ENCODE measurements around the gene TMEM14B.
"Not testable (repeated sequence)": the region's sequence is repeated elsewhere in the genome, so short reads cannot be mapped to it uniquely, and the experiment has no call there.

The TMEM14B gene

GRCh38 chr6:10746915-10747250 lies 722 bp upstream of the TMEM14B start:
- DNase-seq (ENCODE audit: low read depth): no peak

- DNase-seq (ENCODE audit: low read depth): no peak
Observed at GRCh38 chr6:10749734-10750133, 2.1 kb downstream of the TMEM14B start.

GRCh38 chr6:10750568-10750967 lies 3.0 kb downstream of the TMEM14B start:
- DNase-seq (ENCODE audit: low read depth): not testable (repeated sequence)

DNA sequence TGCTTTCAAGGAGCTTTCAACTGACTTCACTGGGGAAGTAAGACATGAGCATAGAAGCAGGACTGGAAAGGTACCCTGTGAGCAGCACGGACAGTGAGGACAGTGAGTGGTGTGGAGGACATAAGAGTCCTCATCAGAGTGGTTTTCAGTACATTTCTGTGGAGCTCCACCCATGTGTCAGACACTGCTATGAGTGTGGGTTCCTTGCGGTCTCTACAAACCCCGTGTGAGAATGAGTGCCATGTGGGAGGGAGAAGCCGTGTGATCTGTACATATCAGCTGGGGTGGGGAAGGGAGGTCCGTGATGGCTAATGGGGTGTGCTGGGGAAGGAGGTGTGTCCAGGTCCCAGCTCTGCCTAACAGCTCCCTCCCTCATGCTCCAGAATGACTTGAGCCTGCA lies 4.2 kb downstream of the TMEM14B start:
- DNase-seq (ENCODE audit: low read depth): not testable (repeated sequence)

- no peak for DNase-seq (ENCODE audit: low read depth)
Observed at GRCh38 chr6:10756085-10756484, 8.5 kb downstream of the TMEM14B start.

DNA sequence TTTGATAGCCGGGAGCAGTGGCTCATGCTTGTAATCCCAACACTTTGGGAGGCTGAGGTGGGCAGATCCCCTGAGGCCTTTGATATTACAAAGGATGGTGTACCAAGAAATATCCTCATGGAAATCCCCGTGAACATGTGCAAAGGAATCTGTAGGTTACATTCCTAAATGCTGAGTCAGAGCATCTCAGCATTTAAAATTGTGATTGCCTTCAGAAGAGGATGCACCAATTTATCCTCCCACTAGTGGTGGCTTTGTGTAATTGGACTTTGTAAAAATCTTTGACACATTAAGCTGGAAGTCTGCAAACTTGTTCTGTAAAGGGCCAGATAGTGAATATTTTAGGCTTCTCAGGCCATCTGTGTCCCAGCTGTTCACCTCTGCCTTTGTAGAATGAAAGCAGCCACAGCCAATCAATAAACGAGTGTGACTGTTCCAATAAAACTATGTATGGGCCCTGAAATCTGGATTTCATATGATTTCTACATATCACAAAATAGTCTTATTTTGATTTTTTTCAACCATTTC lies 11.8 kb downstream of the TMEM14B start:
- no peak for DNase-seq (ENCODE audit: low read depth)

GRCh38 chr6:10759884-10760329 lies 12.3 kb downstream of the TMEM14B start:
- DNase-seq (ENCODE audit: low read depth): no peak

DNA sequence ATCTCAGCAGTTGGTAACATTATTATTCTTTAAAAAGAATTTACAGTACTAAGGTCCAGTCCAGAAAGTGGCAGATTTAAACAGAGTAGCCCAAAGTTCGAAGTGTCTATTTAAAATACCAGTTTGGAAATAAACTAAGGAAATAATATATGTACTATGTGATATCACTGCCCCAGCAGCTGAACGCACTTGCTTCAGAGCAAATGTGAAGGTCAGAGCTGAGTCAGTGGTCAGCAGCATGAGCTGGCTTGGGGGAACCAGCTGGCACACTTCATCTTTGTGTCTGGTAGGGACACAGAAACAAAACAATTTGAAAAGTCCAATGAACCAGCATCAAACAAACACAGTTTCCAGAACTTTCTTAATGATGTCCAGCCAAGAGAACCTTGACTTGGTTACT lies 15.4 kb downstream of the TMEM14B start:
- DNase-seq (ENCODE audit: low read depth): no peak

- DNase-seq (ENCODE audit: low read depth): no peak
Observed at GRCh38 chr6:10769419-10769818, 21.8 kb downstream of the TMEM14B start.

- no peak for DNase-seq (ENCODE audit: low read depth)
Observed at GRCh38 chr6:10771371-10771894, 23.8 kb downstream of the TMEM14B start.

GRCh38 chr6:10778230-10778629 lies 30.6 kb downstream of the TMEM14B start:
- no peak for DNase-seq (ENCODE audit: low read depth)

DNA sequence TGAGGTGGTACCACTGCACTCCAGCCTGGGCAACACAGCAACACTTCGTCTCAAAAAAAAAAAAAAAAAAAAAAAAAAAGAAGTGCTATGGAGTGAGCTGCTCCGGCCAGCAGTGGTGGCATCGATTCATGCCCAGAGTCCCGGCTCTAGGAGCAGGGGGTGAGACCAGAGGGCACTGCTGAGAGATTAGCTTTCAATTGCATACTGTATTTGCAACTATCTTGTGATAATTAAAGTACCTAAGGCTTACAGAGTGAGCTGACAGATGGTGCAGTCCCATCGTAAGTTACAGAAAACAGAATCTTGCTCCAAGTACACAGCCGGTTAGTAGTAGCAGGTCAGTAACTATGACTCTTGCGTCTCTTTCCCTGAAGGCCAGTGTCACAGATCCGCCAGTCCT lies 31.5 kb downstream of the TMEM14B start:
- DNase-seq (ENCODE audit: low read depth): no peak

GRCh38 chr6:10791673-10792072 lies 44.1 kb downstream of the TMEM14B start:
- DNase-seq (ENCODE audit: low read depth): no peak

DNA sequence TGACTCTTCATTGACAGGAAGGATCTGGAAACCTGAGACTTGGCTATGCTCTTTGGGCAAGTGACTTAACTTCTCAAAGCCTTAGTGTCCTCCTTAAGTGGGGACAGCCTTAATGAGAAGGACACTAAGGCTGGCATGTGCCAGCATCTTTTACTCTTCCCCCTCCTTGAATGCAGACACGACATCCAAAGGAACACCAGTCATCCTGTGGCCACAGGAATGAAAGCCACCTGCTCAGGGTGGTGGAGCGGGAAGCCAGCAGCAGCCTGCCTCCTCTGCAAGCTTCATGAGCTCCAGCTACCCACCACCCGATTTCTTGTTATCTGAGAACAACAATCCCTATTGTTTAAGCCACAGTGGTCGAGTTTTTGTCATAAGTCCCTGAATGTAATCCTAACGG lies 44.5 kb downstream of the TMEM14B start:
- DNase-seq (ENCODE audit: low read depth): no peak

- no peak for DNase-seq (ENCODE audit: low read depth)
Observed at GRCh38 chr6:10793035-10793434, 45.4 kb downstream of the TMEM14B start.

DNA sequence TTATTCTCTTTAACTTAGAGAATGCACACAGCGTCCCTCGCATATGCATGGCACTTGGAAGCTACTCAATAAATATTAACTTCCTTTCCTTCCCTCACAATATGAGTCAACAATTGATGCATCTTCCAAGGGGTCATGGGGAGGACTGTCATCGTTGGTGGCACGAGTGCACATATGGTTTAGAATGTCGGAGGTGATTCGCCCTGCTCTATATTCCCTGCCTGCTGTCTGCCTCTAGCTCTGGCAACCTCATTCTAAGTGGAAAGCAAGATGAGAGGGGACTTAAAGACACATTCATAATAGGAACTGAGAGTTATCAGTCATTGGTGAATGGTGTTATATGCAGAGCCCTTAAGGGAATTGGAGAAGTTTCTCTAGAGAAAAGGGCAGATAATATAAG lies 46.1 kb downstream of the TMEM14B start:
- no peak for DNase-seq (ENCODE audit: low read depth)

DNA sequence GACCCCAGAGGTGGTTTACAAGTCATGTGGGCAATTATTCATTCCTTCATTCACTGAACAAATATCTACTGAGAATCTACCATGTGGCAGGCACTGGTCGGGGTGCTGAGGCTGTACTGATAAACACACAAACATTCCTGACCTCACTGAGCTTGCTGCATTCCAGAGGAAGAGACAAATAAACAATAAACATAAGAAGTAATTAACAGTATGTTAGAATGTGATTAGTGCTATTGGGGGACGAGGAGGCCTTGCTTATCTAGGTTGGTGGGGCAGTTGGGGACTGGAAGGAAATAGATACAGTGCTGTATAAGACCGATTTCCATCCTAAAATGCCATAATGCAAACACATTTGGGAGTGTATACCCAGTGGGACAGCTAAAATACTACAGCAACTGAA lies 46.6 kb downstream of the TMEM14B start:
- no peak for DNase-seq (ENCODE audit: low read depth)

DNA sequence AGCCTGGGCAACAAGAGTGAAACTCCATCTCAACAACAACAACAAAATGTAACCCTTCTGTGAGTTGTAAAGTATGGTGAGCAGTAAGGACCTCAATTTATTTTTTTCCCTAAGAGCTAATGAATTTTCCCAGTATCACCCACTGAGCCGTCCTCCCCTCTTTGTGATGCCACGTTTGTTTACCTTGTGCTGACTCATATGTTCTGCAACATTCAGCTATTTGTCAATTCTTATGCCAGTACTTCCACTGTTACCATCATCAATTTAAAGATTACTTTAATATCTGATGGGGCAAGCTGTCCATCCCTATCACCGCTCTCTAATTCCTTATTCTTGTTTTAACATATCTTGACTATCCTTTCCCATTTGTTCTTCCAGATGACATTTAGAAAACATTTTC lies 53.2 kb downstream of the TMEM14B start:
- DNase-seq (ENCODE audit: low read depth): no peak

DNA sequence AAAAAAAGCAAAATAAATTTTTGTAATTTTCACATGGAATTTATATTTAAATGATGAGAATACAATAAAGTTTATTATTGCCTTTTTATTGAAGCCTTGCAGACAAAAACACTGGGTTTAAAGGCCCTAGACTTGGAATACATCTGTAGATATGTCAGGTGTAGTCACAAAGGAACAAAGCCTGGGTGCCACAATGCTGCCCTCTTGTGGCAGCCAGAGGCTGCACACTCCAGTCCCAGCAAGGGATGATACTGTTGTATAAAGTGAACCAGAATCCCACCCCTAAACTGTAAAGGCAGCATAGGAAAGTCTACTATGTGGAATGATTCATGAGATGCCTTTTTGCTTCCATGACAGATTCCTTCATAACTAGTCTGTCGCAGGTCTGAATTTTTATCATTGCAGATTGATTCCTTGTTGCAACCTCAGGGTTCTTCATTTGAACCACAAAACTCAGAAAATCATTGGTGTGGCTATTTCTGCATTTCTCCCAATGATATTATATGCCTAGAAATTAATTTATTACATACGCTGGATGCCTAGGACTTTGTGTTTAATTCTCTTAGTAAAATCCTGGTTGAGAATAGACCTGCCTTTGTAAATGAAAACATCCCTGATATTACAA lies 53.7 kb downstream of the TMEM14B start:
- DNase-seq (ENCODE audit: low read depth): peak; percentile 33
